HepG2 (cell line): ENCODE measurements around the gene TRIM2. TPM values are rescaled to one million over a fixed set of nuclear protein-coding genes. Genes with fewer than 3 reads are reported as not detected.

ENCODE experiments used
- ATF5 ChIP-seq: sonication (generic); formaldehyde crosslinking; IDR thresholded peaks from 2 replicates; pipeline ENCODE4 v1.4.0; 2020; ENCODE audit warnings: mild to moderate bottlenecking, low read depth, missing genetic modification reagents
- CCAR2 ChIP-seq: fragments of 200-400 bp; formaldehyde crosslinking; optimal IDR thresholded peaks from 2 replicates; pipeline ENCODE3; 2018; ENCODE audit warnings: low read depth, mild to moderate bottlenecking, low read length, moderate library complexity
- CHD4 ChIP-seq: fragments of 200-600 bp; sonication (generic); IDR thresholded peaks from 2 replicates; pipeline ENCODE4 v1.7.0; 2017; ENCODE audit warnings: mild to moderate bottlenecking, low read length, borderline replicate concordance
- DR1 ChIP-seq: sonication (generic); formaldehyde crosslinking; IDR thresholded peaks from 2 replicates; pipeline ENCODE4 v1.8.0; 2021; ENCODE audit warnings: mild to moderate bottlenecking, missing genetic modification reagents, inconsistent platforms
- EEA1 ChIP-seq: sonication (generic); formaldehyde crosslinking; IDR thresholded peaks from 2 replicates; pipeline ENCODE4 v1.5.1; 2020; ENCODE audit warnings: mild to moderate bottlenecking, missing genetic modification reagents, borderline replicate concordance
- FOXO1 ChIP-seq: sonication (generic); formaldehyde crosslinking; IDR thresholded peaks from 2 replicates; pipeline ENCODE4 v1.4.0; 2020; ENCODE audit warnings: missing genetic modification reagents
- HIVEP1 ChIP-seq: sonication (generic); formaldehyde crosslinking; IDR thresholded peaks from 2 replicates; pipeline ENCODE4 v1.4.0; 2020; ENCODE audit warnings: mild to moderate bottlenecking, missing genetic modification reagents
- IRF1 ChIP-seq: sonication (generic); formaldehyde crosslinking; IDR thresholded peaks from 2 replicates; pipeline ENCODE4 v1.4.0; 2020; ENCODE audit warnings: low read depth, mild to moderate bottlenecking, missing genetic modification reagents
- IRF2 ChIP-seq: IDR thresholded peaks from 2 replicates; pipeline ENCODE4 v1.6.1; 2018; ENCODE audit warnings: missing genetic modification reagents, missing compliant biosample characterization
- JARID2 ChIP-seq: sonication (generic); formaldehyde crosslinking; IDR thresholded peaks from 2 replicates; pipeline ENCODE4 v1.8.1; 2023; ENCODE audit warnings: missing genetic modification reagents, inconsistent platforms; ENCODE audit not compliant: insufficient replicate concordance
- KDM5A ChIP-seq: fragments of 200-600 bp; sonication (generic); IDR thresholded peaks from 2 replicates; pipeline ENCODE4 v1.7.0; 2018; ENCODE audit warnings: antibody characterized with exemption, mild to moderate bottlenecking, low read length, borderline replicate concordance
- KLF11 ChIP-seq: IDR thresholded peaks from 2 replicates; pipeline ENCODE4 v1.6.1; 2016; ENCODE audit warnings: missing compliant biosample characterization
- MBNL3 ChIP-seq: fragments of 250-450 bp; sonication (Bioruptor Pico); conservative IDR thresholded peaks from 2 replicates; pipeline ENCODE4 v1.8.0; 2022; ENCODE audit warnings: mild to moderate bottlenecking, inconsistent platforms
- NFE2L2 ChIP-seq: fragments of 150-350 bp; IDR thresholded peaks from 2 replicates; pipeline ENCODE4 v1.6.1; 2014; ENCODE audit warnings: low read length
- PHB2 ChIP-seq: fragments of 450-650 bp; IDR thresholded peaks from 2 replicates; pipeline ENCODE4 v1.6.1; 2018; ENCODE audit not compliant: partially characterized antibody
- PHF21A ChIP-seq: sonication (generic); formaldehyde crosslinking; IDR thresholded peaks from 2 replicates; pipeline ENCODE4 v1.5.0; 2020; ENCODE audit warnings: mild to moderate bottlenecking, missing genetic modification reagents
- SMC3 ChIP-seq: IDR thresholded peaks from 2 replicates; pipeline ENCODE4 v1.6.1; 2011; ENCODE audit warnings: low read length, improper control_type of control experiment
- SRSF9 ChIP-seq: fragments of 200-400 bp; formaldehyde crosslinking; IDR thresholded peaks from 2 replicates; pipeline ENCODE4 v1.6.1; 2018; ENCODE audit warnings: borderline replicate concordance, mild to moderate bottlenecking, low read depth, low read length; ENCODE audit not compliant: insufficient read depth, poor library complexity, severe bottlenecking
- ZC3H4 ChIP-seq: sonication (generic); formaldehyde crosslinking; IDR thresholded peaks from 2 replicates; pipeline ENCODE4 v1.4.0; 2020; ENCODE audit warnings: missing genetic modification reagents, borderline replicate concordance
- ZKSCAN8 ChIP-seq: IDR thresholded peaks from 2 replicates; pipeline ENCODE4 v1.6.1; 2016; ENCODE audit warnings: borderline replicate concordance, missing genetic modification reagents, missing compliant biosample characterization
- ZNF260 ChIP-seq: sonication (generic); formaldehyde crosslinking; IDR thresholded peaks from 2 replicates; pipeline ENCODE4 v1.4.0; 2020; ENCODE audit warnings: missing genetic modification reagents, low read depth, mild to moderate bottlenecking, borderline replicate concordance
- ZNF510 ChIP-seq: sonication (generic); formaldehyde crosslinking; IDR thresholded peaks from 2 replicates; pipeline ENCODE4 v1.4.0; 2020; ENCODE audit warnings: low read depth, mild to moderate bottlenecking, missing genetic modification reagents
- ZNF644 ChIP-seq: IDR thresholded peaks from 2 replicates; pipeline ENCODE4 v1.6.1; 2016; ENCODE audit warnings: low read depth
- ZNF7 ChIP-seq: IDR thresholded peaks from 2 replicates; pipeline ENCODE4 v1.6.1; 2016; ENCODE audit warnings: missing biosample characterization, missing genetic modification reagents
- ZNF790 ChIP-seq: sonication (generic); formaldehyde crosslinking; IDR thresholded peaks from 2 replicates; pipeline ENCODE4 v1.8.0; 2022; ENCODE audit warnings: missing genetic modification reagents, mild to moderate bottlenecking, borderline replicate concordance
- polyA plus RNA-seq, 8 experiments: library from polyadenylated mRNA; depleted of rRNA in 3 of 8; stranded (reverse) in 7 of 8; unstranded in 1 of 8; fragments of >200 nt; fragmentation: Illumina TruSeq in 4 of 8; extraction: Trizol in 4 of 8; gene quantifications; 2 replicates each; pipeline versions ENCODE4 v1.2.1 to v1.2.3, GENCODE V29; 2011 to 2016; ENCODE audit warnings: low read depth in 4 of 8, missing spikeins in 1 of 8, mixed read lengths in 1 of 8; ENCODE audit not compliant: insufficient read depth in 1 of 8
- total RNA-seq, 5 experiments: library from RNA; depleted of rRNA; stranded (reverse); fragments of >200 nt; fragmentation: Illumina TruSeq; extraction: Trizol; gene quantifications; 2 replicates each; pipeline ENCODE4 v1.2.3, GENCODE V29; 2016; ENCODE audit warnings: low read depth in 1 of 5
- TF ChIP-seq, protein P1 (sequence below): sonication (generic); formaldehyde crosslinking; IDR thresholded peaks from 2 replicates; pipeline ENCODE4 v1.4.0; 2020; ENCODE audit warnings: missing genetic modification reagents, borderline replicate concordance

TRIM2 gene
- total and polyA plus RNA-seq, 2 of the 13 experiments (the other 11 are each of a cell fraction or from before 2014, with no cell fraction given): 2.1 to 4.2 TPM

GRCh38 chr4:153174821-153175567, 29.2 kb upstream of the TRIM2 start (continued):
- TF ChIP-seq HIVEP1 (CRISPR knock-in tag) (peak; percentile 66; the same call in 1 of the 2 replicates), KDM5A (no peak), CCAR2 (no peak), EEA1 (CRISPR knock-in tag) (no peak), NFE2L2 (no peak), PHF21A (CRISPR knock-in tag) (peak; percentile 68; the same call in 1 of the 2 replicates), PHB2 (no peak), KLF11 (CRISPR knock-in tag) (no peak), JARID2 (CRISPR knock-in tag) (no peak), ZNF644 (CRISPR knock-in tag) (peak; percentile 90), CHD4 (peak; percentile 31; the same call in 1 of the 2 replicates), ZC3H4 (CRISPR knock-in tag) (no peak), SRSF9 (no peak), ATF5 (CRISPR knock-in tag) (no peak), ZKSCAN8 (CRISPR knock-in tag) (no peak), IRF2 (CRISPR knock-in tag) (peak; percentile 29; the same call in 1 of the 2 replicates), DR1 (CRISPR knock-in tag) (no peak), FOXO1 (peak; percentile 73), ZNF510 (no peak), MBNL3 (no peak; the same call in 1 of the 2 replicates), ZNF260 (no peak), ZNF790 (CRISPR knock-in tag) (no peak), IRF1 (CRISPR knock-in tag) (no peak), ZNF7 (no peak), SMC3 (0 out of 2 replicates have a peak, but pooled peaks have one; percentile 1)
- TF ChIP-seq, protein P1, sequence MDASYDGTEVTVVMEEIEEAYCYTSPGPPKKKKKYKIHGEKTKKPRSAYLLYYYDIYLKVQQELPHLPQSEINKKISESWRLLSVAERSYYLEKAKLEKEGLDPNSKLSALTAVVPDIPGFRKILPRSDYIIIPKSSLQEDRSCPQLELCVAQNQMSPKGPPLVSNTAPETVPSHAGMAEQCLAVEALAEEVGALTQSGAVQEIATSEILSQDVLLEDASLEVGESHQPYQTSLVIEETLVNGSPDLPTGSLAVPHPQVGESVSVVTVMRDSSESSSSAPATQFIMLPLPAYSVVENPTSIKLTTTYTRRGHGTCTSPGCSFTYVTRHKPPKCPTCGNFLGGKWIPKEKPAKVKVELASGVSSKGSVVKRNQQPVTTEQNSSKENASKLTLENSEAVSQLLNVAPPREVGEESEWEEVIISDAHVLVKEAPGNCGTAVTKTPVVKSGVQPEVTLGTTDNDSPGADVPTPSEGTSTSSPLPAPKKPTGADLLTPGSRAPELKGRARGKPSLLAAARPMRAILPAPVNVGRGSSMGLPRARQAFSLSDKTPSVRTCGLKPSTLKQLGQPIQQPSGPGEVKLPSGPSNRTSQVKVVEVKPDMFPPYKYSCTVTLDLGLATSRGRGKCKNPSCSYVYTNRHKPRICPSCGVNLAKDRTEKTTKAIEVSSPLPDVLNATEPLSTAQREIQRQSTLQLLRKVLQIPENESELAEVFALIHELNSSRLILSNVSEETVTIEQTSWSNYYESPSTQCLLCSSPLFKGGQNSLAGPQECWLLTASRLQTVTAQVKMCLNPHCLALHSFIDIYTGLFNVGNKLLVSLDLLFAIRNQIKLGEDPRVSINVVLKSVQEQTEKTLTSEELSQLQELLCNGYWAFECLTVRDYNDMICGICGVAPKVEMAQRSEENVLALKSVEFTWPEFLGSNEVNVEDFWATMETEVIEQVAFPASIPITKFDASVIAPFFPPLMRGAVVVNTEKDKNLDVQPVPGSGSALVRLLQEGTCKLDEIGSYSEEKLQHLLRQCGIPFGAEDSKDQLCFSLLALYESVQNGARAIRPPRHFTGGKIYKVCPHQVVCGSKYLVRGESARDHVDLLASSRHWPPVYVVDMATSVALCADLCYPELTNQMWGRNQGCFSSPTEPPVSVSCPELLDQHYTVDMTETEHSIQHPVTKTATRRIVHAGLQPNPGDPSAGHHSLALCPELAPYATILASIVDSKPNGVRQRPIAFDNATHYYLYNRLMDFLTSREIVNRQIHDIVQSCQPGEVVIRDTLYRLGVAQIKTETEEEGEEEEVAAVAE (CRISPR knock-in tag): no peak
